DMS79 treated with DMSO at 0.1 percent for 48 hours (cell line): ENCODE data around the gene CYB5A.

ENCODE experiments used
- DNase-seq: peaks from one replicate; lab custom pipeline; 2025; lab: John Stamatoyannopoulos, UW

Gene CYB5A

DNA sequence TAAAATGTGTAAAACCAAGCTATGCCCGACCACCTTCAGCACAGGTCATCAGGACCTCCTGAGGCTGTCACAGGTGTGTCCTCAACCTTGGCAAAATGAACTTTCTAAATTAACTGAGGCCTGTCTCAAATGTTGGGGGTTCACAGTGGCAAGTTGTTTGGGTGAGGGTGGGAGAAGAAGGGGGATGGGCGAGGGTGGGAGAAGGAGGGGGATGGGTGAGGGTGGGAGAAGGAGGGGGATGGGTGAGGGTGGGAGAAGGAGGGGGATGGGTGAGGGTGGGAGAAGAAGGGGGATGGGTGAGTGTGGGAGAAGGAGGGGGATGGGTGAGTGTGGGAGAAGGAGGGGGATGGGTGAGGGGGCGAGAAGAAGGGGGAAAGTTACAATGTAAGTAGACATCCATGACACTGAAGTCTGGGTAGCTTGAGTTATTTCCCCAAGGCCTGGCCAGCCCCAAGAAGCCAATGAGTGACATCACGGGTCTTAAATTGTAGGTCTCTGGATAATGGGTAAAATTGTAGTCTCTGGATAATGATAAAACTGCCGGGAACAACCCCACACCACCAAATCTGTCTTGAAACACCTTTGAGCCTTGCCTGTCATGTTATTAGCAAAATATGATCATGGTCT lies 87.1 kb downstream of the CYB5A start:
- no peak for DNase-seq

DNA sequence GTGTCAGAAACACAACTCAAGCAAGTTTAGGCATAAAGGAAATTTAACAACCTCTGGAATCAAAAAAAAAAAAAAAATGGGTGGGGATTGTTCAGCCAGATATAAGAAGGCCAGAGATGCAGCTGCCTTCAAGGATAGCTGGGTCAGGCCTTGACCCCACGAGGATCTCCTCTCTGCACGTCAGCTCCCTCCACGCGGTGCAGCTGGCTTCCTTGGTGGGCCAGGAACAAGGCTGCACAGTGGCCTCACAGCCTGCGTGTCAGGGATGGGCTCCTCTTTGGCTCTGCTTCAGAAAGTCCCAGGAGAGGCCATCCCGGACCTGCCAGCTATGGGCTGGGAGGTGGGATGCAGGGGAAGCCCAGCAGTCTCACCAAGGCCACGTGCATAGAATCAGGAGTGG lies 88.0 kb downstream of the CYB5A start:
- no peak for DNase-seq
